ENCODE results near the gene GMPR.

- TF ChIP-seq CTCF (conservative IDR thresholded peaks at IDR 0.05) = no peak
- no peak for TF ChIP-seq EZH2 (IDR thresholded peaks at IDR 0.05; ENCODE audit: low read depth)
Observed at GRCh38 chr6:16326971-16327776, 88.8 kb downstream of the GMPR start.

Measured in PC-9 (cell line).